HepG2 (cell line): ENCODE results near the gene LTB4R. TPM values are rescaled to one million over a fixed set of nuclear protein-coding genes. Genes with fewer than 3 reads are reported as not detected.

Experiments
- HOXA9 ChIP-seq: sonication (generic); formaldehyde crosslinking; IDR thresholded peaks from 2 replicates; pipeline ENCODE4 v1.8.1; 2022; ENCODE audit warnings: missing genetic modification reagents, mild to moderate bottlenecking, moderate library complexity, borderline replicate concordance
- MATR3 ChIP-seq: sonication (generic); formaldehyde crosslinking; IDR thresholded peaks from 2 replicates; pipeline ENCODE4 v1.4.0; 2020; ENCODE audit warnings: missing genetic modification reagents
- NFATC3 ChIP-seq: sonication (generic); formaldehyde crosslinking; IDR thresholded peaks from 2 replicates; pipeline ENCODE4 v1.5.1; 2020; ENCODE audit warnings: mild to moderate bottlenecking, missing genetic modification reagents
- PAX8 ChIP-seq: sonication (generic); formaldehyde crosslinking; IDR thresholded peaks from 2 replicates; pipeline ENCODE4 v1.8.0; 2022; ENCODE audit warnings: mild to moderate bottlenecking, missing genetic modification reagents, borderline replicate concordance
- PITX1 ChIP-seq: sonication (generic); formaldehyde crosslinking; IDR thresholded peaks from 2 replicates; pipeline ENCODE4 v1.5.1; 2020; ENCODE audit warnings: mild to moderate bottlenecking, missing genetic modification reagents
- POLR2G ChIP-seq: fragments of 200-400 bp; formaldehyde crosslinking; IDR thresholded peaks from 2 replicates; pipeline ENCODE4 v1.6.1; 2018; ENCODE audit warnings: mild to moderate bottlenecking, low read depth, low read length, moderate library complexity
- PRPF4 ChIP-seq: fragments of 200-400 bp; formaldehyde crosslinking; IDR thresholded peaks from 2 replicates; pipeline ENCODE4 v1.6.1; 2016; ENCODE audit warnings: low read length, low read depth; ENCODE audit not compliant: poor library complexity, severe bottlenecking
- SRSF9 ChIP-seq: fragments of 200-400 bp; formaldehyde crosslinking; IDR thresholded peaks from 2 replicates; pipeline ENCODE4 v1.6.1; 2018; ENCODE audit warnings: borderline replicate concordance, mild to moderate bottlenecking, low read depth, low read length; ENCODE audit not compliant: insufficient read depth, poor library complexity, severe bottlenecking
- U2AF1 ChIP-seq: fragments of 200-400 bp; formaldehyde crosslinking; optimal IDR thresholded peaks from 2 replicates; pipeline ENCODE3; 2017; ENCODE audit warnings: mild to moderate bottlenecking, low read depth, low read length
- ZFP36L1 ChIP-seq: sonication (generic); formaldehyde crosslinking; IDR thresholded peaks from 2 replicates; pipeline ENCODE4 v1.8.0; 2022; ENCODE audit warnings: mild to moderate bottlenecking, missing genetic modification reagents, moderate library complexity
- ZNF17 ChIP-seq: sonication (generic); formaldehyde crosslinking; IDR thresholded peaks from 2 replicates; pipeline ENCODE4 v1.5.0; 2020; ENCODE audit warnings: mild to moderate bottlenecking, missing genetic modification reagents
- ZNF264 ChIP-seq: sonication (generic); formaldehyde crosslinking; IDR thresholded peaks from 2 replicates; pipeline ENCODE4 v1.4.0; 2020; ENCODE audit warnings: missing genetic modification reagents
- ZNF282 ChIP-seq: fragments of 450-650 bp; IDR thresholded peaks from 2 replicates; pipeline ENCODE4 v1.6.1; 2018; ENCODE audit not compliant: partially characterized antibody
- ZNF430 ChIP-seq: sonication (generic); formaldehyde crosslinking; IDR thresholded peaks from 2 replicates; pipeline ENCODE4 v1.9.0; 2021; ENCODE audit warnings: mild to moderate bottlenecking, missing genetic modification reagents
- ZNF460 ChIP-seq: sonication (generic); formaldehyde crosslinking; IDR thresholded peaks from 2 replicates; pipeline ENCODE4 v1.5.1; 2020; ENCODE audit warnings: missing genetic modification reagents, mild to moderate bottlenecking, borderline replicate concordance
- ZNF558 ChIP-seq: sonication (generic); formaldehyde crosslinking; IDR thresholded peaks from 2 replicates; pipeline ENCODE4 v1.9.0; 2022; ENCODE audit warnings: mild to moderate bottlenecking, missing genetic modification reagents, borderline replicate concordance
- ZNF616 ChIP-seq: sonication (generic); formaldehyde crosslinking; IDR thresholded peaks from 2 replicates; pipeline ENCODE4 v1.5.0; 2020; ENCODE audit warnings: low read depth, mild to moderate bottlenecking, missing genetic modification reagents
- ZNF619 ChIP-seq: sonication (generic); formaldehyde crosslinking; IDR thresholded peaks from 2 replicates; pipeline ENCODE4 v1.4.0; 2020; ENCODE audit warnings: mild to moderate bottlenecking, missing genetic modification reagents
- ZNF781 ChIP-seq: sonication (generic); formaldehyde crosslinking; IDR thresholded peaks from 2 replicates; pipeline ENCODE4 v1.5.1; 2020; ENCODE audit warnings: borderline replicate concordance, mild to moderate bottlenecking, missing genetic modification reagents; ENCODE audit errors: not compliant biosample characterization
- ZNF891 ChIP-seq: sonication (generic); formaldehyde crosslinking; IDR thresholded peaks from 2 replicates; pipeline ENCODE4 v1.5.0; 2020; ENCODE audit warnings: mild to moderate bottlenecking, missing genetic modification reagents
- polyA plus RNA-seq, 8 experiments: library from polyadenylated mRNA; depleted of rRNA in 3 of 8; stranded (reverse) in 7 of 8; unstranded in 1 of 8; fragments of >200 nt; fragmentation: Illumina TruSeq in 4 of 8; extraction: Trizol in 4 of 8; gene quantifications; 2 replicates each; pipeline versions ENCODE4 v1.2.1 to v1.2.3, GENCODE V29; 2011 to 2016; ENCODE audit warnings: low read depth in 4 of 8, missing spikeins in 1 of 8, mixed read lengths in 1 of 8; ENCODE audit not compliant: insufficient read depth in 1 of 8
- total RNA-seq, 5 experiments: library from RNA; depleted of rRNA; stranded (reverse); fragments of >200 nt; fragmentation: Illumina TruSeq; extraction: Trizol; gene quantifications; 2 replicates each; pipeline ENCODE4 v1.2.3, GENCODE V29; 2016; ENCODE audit warnings: low read depth in 1 of 5
- TF ChIP-seq, protein P1 (sequence below): sonication (generic); formaldehyde crosslinking; IDR thresholded peaks from 2 replicates; pipeline ENCODE4 v1.8.0; 2022; ENCODE audit warnings: mild to moderate bottlenecking, missing genetic modification reagents, moderate library complexity
- TF ChIP-seq, protein P2 (sequence below): sonication (generic); formaldehyde crosslinking; IDR thresholded peaks from 2 replicates; pipeline ENCODE4 v1.4.0; 2020; ENCODE audit warnings: missing genetic modification reagents
- TF ChIP-seq, protein P3 (sequence below): sonication (generic); formaldehyde crosslinking; IDR thresholded peaks from 2 replicates; pipeline ENCODE4 v1.4.0; 2020; ENCODE audit warnings: missing genetic modification reagents
- TF ChIP-seq, protein P4 (sequence below): sonication (generic); formaldehyde crosslinking; IDR thresholded peaks from 2 replicates; pipeline ENCODE4 v1.4.0; 2020; ENCODE audit warnings: missing genetic modification reagents, borderline replicate concordance

LTB4R gene
- total and polyA plus RNA-seq, 2 of the 13 experiments (the other 11 are each of a cell fraction or from before 2014, with no cell fraction given) = 3.2 to 8.2 TPM

DNA sequence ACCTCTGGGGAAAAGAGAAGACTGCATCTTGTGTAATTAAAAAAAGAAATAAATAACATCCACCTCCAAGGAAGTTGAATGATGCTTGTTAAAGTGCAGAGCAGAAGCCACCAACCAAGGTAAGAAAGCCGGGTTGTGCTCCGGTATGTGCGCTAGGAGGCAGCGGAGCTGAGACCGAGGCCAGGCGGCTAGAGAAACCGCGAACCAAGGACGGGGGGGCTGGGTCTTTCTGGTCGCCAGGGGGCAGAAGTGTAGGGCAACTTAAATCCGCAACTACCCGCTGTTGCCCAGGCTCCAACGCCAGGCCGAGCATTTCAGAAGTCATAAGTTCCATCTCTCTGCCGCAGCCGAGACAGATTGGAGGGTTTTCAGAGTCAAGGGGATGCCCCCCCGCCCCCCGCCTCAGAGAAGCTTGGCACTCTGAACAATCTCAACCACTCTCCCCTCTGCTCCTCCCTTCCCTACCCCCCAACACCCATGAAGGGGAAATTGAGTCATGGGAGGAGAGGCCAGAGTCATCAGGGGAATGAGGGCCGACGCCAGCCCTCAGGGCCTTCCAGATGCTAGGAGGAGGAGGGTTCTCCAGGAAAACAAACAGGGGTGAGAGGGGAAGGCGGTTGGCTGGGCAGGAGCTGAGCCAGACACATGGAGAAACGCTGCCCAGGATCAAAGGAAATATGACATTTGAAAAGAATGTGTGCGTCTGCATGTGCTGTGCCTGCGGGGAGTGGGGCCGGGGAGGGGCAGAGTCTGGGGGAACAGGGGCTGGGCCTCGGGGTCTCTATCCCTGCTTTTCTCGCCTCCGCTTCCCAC lies 54.5 kb downstream of the LTB4R start (continued):
- TF ChIP-seq, protein P1, sequence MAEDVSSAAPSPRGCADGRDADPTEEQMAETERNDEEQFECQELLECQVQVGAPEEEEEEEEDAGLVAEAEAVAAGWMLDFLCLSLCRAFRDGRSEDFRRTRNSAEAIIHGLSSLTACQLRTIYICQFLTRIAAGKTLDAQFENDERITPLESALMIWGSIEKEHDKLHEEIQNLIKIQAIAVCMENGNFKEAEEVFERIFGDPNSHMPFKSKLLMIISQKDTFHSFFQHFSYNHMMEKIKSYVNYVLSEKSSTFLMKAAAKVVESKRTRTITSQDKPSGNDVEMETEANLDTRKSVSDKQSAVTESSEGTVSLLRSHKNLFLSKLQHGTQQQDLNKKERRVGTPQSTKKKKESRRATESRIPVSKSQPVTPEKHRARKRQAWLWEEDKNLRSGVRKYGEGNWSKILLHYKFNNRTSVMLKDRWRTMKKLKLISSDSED (CRISPR knock-in tag) = no peak
- TF ChIP-seq ZNF17 (CRISPR knock-in tag) = no peak
- peak; percentile 5 for TF ChIP-seq U2AF1
- TF ChIP-seq ZNF558 (CRISPR knock-in tag) = no peak
- TF ChIP-seq ZNF619 = peak; percentile 97
- no peak for TF ChIP-seq ZNF282
- peak; percentile 96 for TF ChIP-seq PITX1 (CRISPR knock-in tag)
- TF ChIP-seq ZNF430 = 0 out of 2 replicates have a peak, but pooled peaks have one; percentile 29
- TF ChIP-seq ZNF781 = peak; percentile 24
- no peak for TF ChIP-seq ZNF460 (CRISPR knock-in tag)
- peak; percentile 90; the same call in 1 of the 2 replicates for TF ChIP-seq PAX8 (CRISPR knock-in tag)
- peak; percentile 72; the same call in 1 of the 2 replicates for TF ChIP-seq NFATC3
- TF ChIP-seq PRPF4 = no peak
- no peak for TF ChIP-seq POLR2G
- TF ChIP-seq, protein P2, sequence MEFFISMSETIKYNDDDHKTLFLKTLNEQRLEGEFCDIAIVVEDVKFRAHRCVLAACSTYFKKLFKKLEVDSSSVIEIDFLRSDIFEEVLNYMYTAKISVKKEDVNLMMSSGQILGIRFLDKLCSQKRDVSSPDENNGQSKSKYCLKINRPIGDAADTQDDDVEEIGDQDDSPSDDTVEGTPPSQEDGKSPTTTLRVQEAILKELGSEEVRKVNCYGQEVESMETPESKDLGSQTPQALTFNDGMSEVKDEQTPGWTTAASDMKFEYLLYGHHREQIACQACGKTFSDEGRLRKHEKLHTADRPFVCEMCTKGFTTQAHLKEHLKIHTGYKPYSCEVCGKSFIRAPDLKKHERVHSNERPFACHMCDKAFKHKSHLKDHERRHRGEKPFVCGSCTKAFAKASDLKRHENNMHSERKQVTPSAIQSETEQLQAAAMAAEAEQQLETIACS (CRISPR knock-in tag) = no peak
- TF ChIP-seq HOXA9 (CRISPR knock-in tag) = no peak
- TF ChIP-seq SRSF9 = no peak
- TF ChIP-seq, protein P3, sequence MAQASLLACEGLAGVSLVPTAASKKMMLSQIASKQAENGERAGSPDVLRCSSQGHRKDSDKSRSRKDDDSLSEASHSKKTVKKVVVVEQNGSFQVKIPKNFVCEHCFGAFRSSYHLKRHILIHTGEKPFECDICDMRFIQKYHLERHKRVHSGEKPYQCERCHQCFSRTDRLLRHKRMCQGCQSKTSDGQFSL (CRISPR knock-in tag) = peak; percentile 98
- no peak; the same call in 1 of the 2 replicates for TF ChIP-seq ZNF891 (CRISPR knock-in tag)
- peak; percentile 91 for TF ChIP-seq ZNF264 (CRISPR knock-in tag)
- TF ChIP-seq MATR3 (CRISPR knock-in tag) = no peak
- no peak for TF ChIP-seq ZNF616 (CRISPR knock-in tag)
- no peak for TF ChIP-seq ZFP36L1 (CRISPR knock-in tag)
- TF ChIP-seq, protein P4, sequence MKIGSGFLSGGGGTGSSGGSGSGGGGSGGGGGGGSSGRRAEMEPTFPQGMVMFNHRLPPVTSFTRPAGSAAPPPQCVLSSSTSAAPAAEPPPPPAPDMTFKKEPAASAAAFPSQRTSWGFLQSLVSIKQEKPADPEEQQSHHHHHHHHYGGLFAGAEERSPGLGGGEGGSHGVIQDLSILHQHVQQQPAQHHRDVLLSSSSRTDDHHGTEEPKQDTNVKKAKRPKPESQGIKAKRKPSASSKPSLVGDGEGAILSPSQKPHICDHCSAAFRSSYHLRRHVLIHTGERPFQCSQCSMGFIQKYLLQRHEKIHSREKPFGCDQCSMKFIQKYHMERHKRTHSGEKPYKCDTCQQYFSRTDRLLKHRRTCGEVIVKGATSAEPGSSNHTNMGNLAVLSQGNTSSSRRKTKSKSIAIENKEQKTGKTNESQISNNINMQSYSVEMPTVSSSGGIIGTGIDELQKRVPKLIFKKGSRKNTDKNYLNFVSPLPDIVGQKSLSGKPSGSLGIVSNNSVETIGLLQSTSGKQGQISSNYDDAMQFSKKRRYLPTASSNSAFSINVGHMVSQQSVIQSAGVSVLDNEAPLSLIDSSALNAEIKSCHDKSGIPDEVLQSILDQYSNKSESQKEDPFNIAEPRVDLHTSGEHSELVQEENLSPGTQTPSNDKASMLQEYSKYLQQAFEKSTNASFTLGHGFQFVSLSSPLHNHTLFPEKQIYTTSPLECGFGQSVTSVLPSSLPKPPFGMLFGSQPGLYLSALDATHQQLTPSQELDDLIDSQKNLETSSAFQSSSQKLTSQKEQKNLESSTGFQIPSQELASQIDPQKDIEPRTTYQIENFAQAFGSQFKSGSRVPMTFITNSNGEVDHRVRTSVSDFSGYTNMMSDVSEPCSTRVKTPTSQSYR (CRISPR knock-in tag) = peak; percentile 12; the same call in 1 of the 2 replicates
